GM12872 (cell line): ENCODE results near the gene CSRP3.

Experiments used
- TF ChIP-seq, protein P1 (sequence below): IDR thresholded peaks from 3 replicates; pipeline ENCODE4 v1.5.1; 2011; ENCODE audit warnings: low read depth, mild to moderate bottlenecking, low read length, moderate library complexity; ENCODE audit not compliant: insufficient read depth

Gene CSRP3

DNA sequence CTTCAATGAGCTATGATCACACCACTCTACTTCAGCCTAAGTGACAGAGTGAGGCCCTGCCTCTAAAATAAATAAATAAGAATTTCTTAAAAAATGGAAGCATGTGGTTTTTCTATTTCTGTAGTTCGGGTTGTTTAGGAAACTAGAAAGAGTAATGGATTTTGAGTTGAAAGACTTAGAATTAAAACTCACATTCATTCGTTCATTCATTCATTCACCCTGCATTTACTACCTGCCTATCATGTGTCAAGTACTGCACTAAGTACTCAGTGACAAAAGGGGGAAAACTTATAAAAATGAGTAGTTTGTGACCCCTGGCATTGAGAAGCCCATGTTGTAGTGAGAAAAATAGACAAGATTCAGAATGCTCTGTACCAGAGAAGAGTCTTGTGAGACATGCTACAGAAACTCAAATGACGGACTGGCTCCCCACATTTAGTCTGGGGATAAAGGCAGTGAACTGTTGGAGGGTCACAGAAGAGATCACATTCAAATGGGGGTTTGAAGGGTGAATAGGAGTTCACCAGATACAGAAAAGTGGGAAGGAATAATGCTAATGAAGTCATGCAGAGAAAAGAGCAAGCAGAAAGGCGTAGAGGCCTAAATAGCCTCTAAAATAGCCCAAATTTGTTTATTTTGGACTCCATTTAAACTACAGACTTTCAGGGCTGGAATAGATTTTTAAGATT lies 7.0 kb downstream of the CSRP3 start:
- TF ChIP-seq, protein P1, sequence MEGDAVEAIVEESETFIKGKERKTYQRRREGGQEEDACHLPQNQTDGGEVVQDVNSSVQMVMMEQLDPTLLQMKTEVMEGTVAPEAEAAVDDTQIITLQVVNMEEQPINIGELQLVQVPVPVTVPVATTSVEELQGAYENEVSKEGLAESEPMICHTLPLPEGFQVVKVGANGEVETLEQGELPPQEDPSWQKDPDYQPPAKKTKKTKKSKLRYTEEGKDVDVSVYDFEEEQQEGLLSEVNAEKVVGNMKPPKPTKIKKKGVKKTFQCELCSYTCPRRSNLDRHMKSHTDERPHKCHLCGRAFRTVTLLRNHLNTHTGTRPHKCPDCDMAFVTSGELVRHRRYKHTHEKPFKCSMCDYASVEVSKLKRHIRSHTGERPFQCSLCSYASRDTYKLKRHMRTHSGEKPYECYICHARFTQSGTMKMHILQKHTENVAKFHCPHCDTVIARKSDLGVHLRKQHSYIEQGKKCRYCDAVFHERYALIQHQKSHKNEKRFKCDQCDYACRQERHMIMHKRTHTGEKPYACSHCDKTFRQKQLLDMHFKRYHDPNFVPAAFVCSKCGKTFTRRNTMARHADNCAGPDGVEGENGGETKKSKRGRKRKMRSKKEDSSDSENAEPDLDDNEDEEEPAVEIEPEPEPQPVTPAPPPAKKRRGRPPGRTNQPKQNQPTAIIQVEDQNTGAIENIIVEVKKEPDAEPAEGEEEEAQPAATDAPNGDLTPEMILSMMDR: no peak

DNA sequence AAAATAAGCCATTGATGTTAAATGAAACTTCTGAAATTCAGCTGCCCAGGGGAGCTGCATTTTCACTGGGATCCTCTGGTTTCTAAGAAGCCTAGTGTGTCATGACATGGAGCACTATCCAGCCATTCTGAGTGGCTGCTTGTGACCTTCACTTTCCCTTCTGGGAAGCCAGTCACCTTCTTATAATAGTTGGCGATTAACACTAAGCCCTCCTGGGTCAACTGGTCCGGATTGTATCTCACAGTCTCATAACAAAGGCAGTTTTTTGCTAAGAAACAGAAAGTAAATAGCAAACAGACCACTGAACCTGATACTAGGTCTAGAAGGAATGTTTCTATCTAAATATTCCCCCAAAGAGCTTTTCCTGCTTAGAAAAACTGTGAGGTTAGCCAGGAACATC lies 7.9 kb downstream of the CSRP3 start:
- TF ChIP-seq, protein P1: no peak

DNA sequence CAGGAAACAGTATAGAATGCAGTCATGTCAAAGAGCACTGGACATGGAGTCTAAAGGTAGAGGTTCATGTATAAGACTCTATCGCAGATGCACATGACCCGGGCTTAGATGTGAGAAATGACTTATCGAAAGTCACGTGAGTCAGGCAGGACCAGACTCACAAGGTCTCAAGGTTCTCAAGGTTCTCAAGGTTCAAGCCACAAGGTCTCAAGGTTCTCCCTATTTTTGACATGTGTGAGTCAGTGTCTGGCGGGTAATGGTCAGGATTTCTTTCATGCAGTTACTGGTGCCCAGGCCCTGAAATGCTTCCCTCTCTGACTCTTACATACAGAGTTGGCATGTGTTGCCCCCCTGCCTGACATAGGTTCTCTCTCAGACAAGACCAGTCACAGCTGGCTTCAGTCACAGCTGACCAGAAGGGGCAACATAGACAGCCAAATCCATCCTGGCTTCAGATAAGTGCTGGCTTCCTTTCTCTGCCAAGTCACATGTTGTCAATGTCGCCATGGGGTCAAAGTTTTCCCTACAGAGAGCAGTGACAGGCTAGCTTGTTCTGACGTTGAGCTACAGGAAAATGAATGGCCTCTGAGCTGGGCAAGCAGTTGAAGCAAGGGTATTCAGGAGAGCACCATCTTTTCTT lies 10.1 kb downstream of the CSRP3 start:
- TF ChIP-seq, protein P1: no peak

DNA sequence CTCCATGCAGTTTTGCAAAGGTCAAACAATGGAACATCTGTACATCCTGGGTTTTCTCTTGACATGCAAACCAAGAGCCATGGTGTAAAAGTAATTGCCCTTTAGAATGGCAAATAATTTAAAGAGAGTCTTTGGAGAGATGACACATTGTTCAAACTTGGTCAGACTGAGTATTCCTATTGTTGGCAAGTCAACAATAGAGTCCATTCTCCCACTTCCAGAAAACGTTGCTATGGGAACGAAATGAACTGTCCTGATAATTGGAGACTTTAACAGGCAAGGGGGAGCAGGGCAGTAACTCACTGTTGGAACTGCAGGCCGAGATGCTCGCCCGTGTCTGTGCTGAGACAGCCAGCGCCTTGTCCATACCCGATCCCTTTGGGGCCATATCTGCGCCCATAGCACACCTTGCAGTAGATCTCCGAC lies 13.9 kb downstream of the CSRP3 start:
- TF ChIP-seq, protein P1: no peak

DNA sequence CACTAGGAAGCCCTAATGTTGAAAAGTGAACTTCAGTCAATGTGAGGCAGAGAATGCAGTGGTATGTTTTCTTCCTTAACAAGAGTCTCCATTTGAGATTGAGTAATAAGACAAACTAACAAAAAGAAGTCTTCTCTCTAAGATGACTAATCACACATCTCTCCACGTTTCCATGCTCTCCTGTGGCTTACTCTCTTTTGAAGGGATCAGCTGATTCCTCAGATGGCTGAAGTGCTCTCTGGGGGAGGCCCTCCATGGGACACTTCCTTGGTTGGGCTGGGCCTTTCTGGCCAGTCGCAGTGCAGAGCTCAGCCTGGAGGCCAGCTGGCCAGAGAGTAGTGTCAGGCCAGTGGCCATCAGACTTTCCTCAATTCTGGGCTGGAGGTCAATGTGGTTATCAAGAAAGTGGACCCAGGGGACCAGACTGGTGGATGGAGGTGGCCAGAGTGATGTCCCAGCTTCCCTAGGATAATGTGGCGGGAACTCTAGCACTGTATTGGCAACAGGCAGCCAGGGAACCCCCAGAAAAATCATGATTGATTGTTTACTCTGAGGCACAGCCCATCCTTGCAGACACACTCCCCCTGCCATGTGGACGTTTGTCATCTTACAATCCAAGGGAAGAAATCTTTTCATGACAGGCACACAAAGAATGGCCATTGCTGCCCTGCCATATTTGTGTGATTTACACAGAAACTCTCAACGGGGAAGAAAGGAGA lies 14.5 kb downstream of the CSRP3 start:
- TF ChIP-seq, protein P1: no peak

DNA sequence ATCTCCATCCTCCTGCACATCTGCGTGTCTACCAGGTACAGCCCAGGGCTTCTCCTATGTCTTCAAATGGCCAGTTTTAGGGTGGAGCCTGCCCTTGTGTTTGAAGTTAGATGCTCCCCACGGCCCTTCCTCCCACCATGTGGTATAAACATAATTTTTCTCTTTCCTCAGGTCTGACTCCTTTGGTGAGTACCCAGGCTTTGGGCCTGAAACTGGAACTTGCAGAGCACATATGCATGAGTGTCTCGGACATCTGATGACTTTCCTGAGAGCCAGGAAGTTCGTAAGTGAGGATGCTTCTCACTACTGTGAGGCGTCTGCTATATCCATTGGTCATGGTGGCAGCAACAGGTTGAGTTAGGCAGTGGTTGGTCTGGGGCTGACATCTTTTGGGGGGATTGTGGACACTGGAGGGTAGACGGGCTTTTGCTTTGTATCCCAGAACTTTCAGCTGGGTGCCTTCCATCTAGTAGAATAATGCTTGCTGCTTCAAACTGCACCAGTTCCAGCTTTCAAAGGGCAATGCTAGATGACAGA lies 16.2 kb downstream of the CSRP3 start:
- TF ChIP-seq, protein P1: no peak

DNA sequence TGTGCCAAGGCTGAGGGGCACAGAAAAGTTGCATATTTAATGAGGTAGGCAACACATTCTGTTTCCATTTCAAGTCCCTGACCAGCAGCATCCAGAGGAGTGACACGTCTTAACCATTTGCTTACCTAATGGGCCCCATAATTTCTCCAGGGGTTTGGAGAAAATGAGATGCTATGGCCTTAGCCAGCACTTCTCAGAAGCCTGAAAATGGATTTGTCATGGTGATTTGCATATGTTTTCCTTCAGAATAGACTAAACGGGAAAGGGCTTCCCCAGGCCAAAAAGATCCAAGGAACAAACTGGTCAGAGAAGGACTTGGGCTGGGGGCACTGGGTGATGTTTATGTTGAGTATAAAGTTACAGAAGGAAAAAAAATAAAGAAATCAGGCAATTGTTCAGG lies 16.7 kb downstream of the CSRP3 start:
- TF ChIP-seq, protein P1: no peak
